Measurements from ENCODE around the gene HNRNPM. TPM values are rescaled to one million over a fixed set of nuclear protein-coding genes. Genes with fewer than 3 reads are reported as not detected.

Gene HNRNPM, protein sequence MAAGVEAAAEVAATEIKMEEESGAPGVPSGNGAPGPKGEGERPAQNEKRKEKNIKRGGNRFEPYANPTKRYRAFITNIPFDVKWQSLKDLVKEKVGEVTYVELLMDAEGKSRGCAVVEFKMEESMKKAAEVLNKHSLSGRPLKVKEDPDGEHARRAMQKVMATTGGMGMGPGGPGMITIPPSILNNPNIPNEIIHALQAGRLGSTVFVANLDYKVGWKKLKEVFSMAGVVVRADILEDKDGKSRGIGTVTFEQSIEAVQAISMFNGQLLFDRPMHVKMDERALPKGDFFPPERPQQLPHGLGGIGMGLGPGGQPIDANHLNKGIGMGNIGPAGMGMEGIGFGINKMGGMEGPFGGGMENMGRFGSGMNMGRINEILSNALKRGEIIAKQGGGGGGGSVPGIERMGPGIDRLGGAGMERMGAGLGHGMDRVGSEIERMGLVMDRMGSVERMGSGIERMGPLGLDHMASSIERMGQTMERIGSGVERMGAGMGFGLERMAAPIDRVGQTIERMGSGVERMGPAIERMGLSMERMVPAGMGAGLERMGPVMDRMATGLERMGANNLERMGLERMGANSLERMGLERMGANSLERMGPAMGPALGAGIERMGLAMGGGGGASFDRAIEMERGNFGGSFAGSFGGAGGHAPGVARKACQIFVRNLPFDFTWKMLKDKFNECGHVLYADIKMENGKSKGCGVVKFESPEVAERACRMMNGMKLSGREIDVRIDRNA
- 47.8 and 97.3 TPM in 2 replicates for total RNA-seq

DNA sequence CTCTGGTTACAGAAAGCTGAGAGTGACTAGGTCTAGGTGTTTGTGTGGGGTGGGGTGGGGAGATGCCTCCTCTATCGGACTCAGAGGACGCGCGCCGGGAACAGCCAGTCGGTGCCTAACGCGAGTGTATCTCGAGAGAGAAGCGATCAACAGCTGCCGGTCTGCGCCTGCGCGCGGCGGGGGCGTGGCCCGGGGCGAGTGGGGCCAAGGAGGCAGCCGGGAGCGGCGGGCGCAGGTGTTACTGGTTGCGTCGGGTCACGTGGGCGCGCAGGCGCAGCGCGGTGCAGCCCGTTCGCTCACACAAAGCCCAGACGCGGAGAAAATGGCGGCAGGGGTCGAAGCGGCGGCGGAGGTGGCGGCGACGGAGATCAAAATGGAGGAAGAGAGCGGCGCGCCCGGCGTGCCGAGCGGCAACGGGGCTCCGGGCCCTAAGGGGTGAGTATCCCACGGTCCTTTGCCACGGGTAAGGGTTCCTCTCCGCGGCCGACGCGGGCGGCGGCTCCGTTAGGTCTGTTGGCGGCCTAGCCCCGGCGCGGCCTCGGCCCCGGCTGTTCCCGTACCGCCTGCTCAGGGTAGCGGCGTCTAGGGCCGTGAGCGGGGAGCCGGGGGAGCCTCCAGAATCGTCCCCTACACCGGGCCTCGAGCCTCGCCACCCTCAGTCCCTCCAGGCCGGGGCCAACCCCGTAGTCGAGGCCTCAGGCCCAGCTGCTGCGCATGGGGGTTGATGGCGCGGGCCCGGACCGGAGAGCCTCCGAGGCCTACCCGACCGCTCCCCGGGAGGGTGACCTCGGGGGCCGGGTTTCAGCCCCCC, at the start of gene HNRNPM:
Gene HNRNPM, plus strand, starts transcription at position 299 of the 811 bp plus-strand sequence. Its CDS starts 24 bp downstream, at position 323.

DNA sequence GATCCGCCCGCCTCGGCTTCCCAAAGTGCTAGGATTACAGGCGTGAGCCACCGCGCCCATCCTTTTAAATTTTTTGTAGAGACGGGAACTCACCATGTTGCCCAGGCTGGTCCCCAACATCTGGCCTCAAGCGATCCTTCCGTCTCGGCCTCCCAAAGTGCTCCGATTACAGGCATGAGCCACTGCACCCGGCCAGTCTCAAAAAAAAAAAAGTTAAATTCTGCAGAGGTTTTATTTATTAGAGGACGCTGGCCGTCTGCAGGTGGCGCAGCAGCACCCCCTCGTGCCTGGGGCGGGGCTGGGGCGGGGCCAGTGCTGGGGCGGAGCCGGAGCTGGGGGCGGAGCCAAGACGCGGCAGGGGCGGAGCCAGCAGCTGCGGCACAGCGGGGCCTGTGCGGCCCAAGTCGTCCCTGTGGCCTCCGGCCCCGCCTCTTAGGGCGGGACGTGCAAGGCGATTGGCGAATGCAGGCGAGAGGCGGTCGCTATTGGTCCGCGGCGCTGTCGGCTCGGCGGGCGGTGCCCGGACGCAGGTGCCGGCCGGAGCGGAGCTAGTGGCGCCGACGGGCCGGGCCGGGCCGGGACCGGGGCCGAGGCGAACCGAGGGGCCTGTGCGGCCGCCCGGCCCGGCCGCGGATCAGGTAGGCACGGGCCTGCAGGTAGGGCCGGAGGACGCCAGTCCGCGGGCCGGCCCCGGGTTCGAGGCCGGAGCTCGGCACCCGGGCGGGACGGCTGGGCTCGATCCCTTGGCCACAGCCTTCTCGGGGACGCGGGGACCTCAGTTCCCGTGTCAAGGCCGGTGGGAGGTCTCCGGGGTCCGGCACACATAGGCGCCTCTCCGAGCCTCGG, 31.8 kb upstream of the HNRNPM start, which contains the start of gene MARCHF2:
Gene MARCHF2, plus strand, starts transcription at position 523 of the 846 bp plus-strand sequence. CDS start 8,536 bp downstream, outside the sequence.

DNA sequence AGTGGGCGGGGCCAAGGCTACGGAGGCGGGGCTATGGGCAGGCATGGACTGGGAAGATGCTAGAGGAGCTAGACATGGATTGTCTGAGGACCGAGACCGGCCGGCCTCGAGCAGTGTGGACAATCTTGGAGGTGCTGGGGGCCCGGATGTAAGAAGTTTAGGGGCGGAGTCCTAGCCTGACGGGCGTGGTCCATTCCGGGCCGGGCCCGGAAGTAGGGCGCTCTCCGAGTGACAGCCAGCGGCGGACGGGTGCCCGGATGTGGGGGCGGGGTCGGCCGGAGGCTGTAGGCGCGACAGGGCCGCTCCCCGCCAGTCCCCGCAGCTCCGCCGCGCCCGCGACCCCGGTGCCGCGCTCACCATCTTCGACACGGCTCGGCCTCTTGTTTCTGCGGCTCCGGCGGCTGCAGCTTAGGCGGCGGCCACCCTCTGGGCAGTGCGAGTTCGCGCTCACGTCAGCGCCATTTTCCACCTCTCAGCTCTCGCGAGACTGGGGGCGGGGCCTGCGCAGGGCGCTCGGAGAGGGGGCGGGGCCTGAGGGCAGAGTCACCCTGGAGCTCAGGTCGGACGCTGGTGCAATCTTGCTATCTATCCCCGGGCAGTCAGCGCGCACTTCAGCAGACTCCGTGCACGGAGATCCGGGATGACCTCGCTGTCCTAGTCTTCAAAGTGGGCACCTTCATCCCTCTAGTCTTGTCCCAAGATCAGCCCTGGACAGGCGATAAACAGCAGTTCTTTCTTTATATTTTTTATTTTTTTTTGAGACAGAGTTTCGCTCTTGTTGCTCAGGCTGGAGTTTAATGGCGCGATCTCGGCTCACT, 69.1 kb downstream of the HNRNPM start, which contains the start of gene ZNF414:
Gene ZNF414, minus strand, starts transcription at position 481 of the 818 bp plus-strand sequence. Its CDS starts 121 bp downstream, at position 360.

Other genes starting within 250 kb of the HNRNPM start
- 1.0 and 16.7 TPM in 2 replicates for gene CERS4, start 235.6 kb upstream of the HNRNPM start, total RNA-seq
- gene CD320, start 136.6 kb upstream of the HNRNPM start, total RNA-seq: 28.0 and 41.9 TPM in 2 replicates
- gene NDUFA7, start 123.6 kb upstream of the HNRNPM start, total RNA-seq: 8.4 and 19.8 TPM in 2 replicates
- 242 and 329 TPM in 2 replicates for gene RPS28, start 123.5 kb upstream of the HNRNPM start, total RNA-seq
- 0.15 and 0.50 TPM in 2 replicates for gene KANK3, start 101.7 kb upstream of the HNRNPM start, total RNA-seq
- 3.9 and 6.9 TPM in 2 replicates for gene ANGPTL4, start 80.8 kb upstream of the HNRNPM start, total RNA-seq
- gene RAB11B, start 54.6 kb upstream of the HNRNPM start, total RNA-seq: 48.6 and 113 TPM in 2 replicates
- 62.3 and 126 TPM in 2 replicates for gene MARCHF2, start 31.7 kb upstream of the HNRNPM start, total RNA-seq
- not detected in 2 replicates for gene PRAM1, start 57.7 kb downstream of the HNRNPM start, total RNA-seq
- 7.8 and 10.5 TPM in 2 replicates for gene ZNF414, start 69.2 kb downstream of the HNRNPM start, total RNA-seq
- gene MYO1F, start 132.5 kb downstream of the HNRNPM start, total RNA-seq: under 0.01 and 0.17 TPM in 2 replicates
- gene ADAMTS10, start 165.7 kb downstream of the HNRNPM start, total RNA-seq: 4.4 and 11.9 TPM in 2 replicates
- not detected in 2 replicates for gene NFILZ, start 185.7 kb downstream of the HNRNPM start, total RNA-seq